ACC112 (cell line): ENCODE measurements around the gene AXL.
A peak's percentile ranks its signal among the peaks of the same experiment; 100 is the strongest.
"Not testable (repeated sequence)": the region's sequence is repeated elsewhere in the genome, so short reads cannot be mapped to it uniquely, and the experiment has no call there.

ENCODE experiments used
- H2AFZ ChIP-seq: fragments of 200-600 bp; sonication (generic); one replicate; pipeline ENCODE4 v1.6.0; 2017; ENCODE audit warnings: antibody characterized with exemption, low read length; ENCODE audit not compliant: unreplicated experiment
- H3K27ac ChIP-seq: fragments of 200-600 bp; sonication (generic); 2 replicates; pipeline ENCODE4 v1.5.1; 2014; ENCODE audit warnings: low read depth, mild to moderate bottlenecking, antibody characterized with exemption, low read length, moderate library complexity
- H3K27me3 ChIP-seq: fragments of 200-600 bp; sonication (generic); 2 replicates; pipeline ENCODE4 v1.6.1; 2014; ENCODE audit warnings: mild to moderate bottlenecking, antibody characterized with exemption, low read length, moderate library complexity, mixed read lengths; ENCODE audit not compliant: insufficient read depth
- H3K36me3 ChIP-seq: fragments of 200-600 bp; sonication (generic); 2 replicates; pipeline ENCODE4 v1.6.1; 2016; ENCODE audit warnings: mild to moderate bottlenecking, antibody characterized with exemption, low read length, moderate library complexity, mixed read lengths; ENCODE audit not compliant: insufficient read depth
- H3K4me1 ChIP-seq: fragments of 200-600 bp; sonication (generic); one replicate; pipeline ENCODE4 v1.6.1; 2016; ENCODE audit warnings: low read length, mixed read lengths; ENCODE audit not compliant: insufficient read depth, unreplicated experiment, control insufficient read depth
- H3K4me3 ChIP-seq: fragments of 200-600 bp; sonication (generic); 2 replicates; pipeline ENCODE4 v1.5.1; 2014; ENCODE audit warnings: mild to moderate bottlenecking, low read depth, low read length
- H3K79me2 ChIP-seq: fragments of 200-600 bp; sonication (generic); one replicate; pipeline ENCODE4 v1.6.0; 2016; ENCODE audit warnings: low read length; ENCODE audit not compliant: control insufficient read depth, unreplicated experiment, insufficient read depth

AXL gene

DNA sequence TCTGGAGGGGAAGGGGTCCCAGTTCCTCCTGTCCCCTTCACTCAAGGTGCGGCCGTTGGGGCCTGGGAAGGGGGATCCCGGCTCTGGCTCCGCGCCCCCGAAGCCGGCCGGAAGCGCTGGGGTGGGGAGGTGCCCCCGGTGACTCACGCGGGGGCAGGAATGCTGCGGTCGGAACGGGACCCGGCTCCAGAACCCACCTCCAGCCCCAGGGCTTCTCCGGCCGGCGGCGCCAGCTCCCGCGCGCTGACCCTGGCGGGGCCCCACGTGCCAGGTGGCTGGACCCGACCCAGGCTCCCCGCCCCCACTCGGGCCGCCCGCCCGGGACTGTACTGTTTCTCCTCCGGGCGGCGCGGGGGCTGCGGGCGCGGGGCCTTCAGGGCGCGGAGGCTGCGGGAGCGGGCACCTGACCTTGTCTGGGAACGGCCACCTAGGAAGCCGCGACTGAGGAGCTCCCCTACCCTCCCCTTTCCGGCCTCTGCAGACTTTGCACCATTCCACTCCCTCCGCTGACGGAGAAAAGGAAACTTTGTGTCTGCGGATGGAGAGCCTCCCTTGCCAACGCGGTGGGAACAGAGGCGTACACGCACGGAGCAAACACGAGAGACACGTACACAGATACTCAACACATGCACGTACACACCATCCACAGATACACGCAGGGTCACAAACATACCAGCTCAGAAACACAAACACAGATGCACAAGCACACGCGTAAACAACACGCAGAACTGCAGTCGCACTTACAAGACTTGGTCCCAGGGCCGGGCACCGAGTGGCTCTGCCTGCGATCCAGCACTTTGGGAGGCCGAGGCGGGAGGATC is 7.2 kb downstream of the AXL start:
- Histone ChIP-seq H2AFZ (no peak overlapping the region), H3K36me3 (peaks cover 22% of the 10 kb centered on the region; the same call in 1 of the 2 replicates), H3K4me1 (peaks cover 58% of the 10 kb centered on the region), H3K27ac (peak overlapping the region; percentile 91), H3K4me3 (peak overlapping the region; percentile 68), H3K79me2 (peaks cover 48% of the 10 kb centered on the region), H3K27me3 (no peaks in the 10 kb centered on the region)

DNA sequence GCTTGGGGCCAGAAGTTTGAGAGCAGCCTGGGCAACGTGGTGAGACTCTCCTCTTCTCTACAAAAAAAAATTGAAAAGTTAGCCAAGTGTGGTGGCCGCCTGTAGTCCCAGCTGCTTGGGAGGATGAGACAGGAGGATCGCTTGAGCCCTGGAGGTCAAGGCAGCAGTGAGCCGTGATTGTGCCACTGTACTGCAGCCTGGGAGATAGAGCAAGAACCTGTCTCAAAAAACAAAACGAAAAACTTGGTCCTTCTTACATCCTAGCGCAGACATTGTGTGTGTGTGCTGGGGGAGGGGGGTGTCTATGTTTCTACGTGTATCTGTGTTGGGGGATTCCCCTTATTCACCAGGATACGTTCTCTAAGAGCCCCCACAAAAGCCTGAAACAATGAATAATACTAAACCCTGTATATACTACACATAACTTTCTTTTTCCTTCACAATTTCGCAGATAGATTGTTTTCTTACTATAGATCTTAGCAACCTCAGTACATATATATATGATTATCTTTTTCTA is 7.9 kb downstream of the AXL start:
- H3K79me2 ChIP-seq = peaks cover 42% of the 10 kb centered on the region
- peaks cover 20% of the 10 kb centered on the region; the same call in 1 of the 2 replicates for H3K36me3 ChIP-seq
- peak overlapping the region; percentile 91 for H3K27ac ChIP-seq
- peak overlapping the region; percentile 68 for H3K4me3 ChIP-seq
- H3K27me3 ChIP-seq = no peaks in the 10 kb centered on the region
- H2AFZ ChIP-seq = no peak overlapping the region
- peaks cover 51% of the 10 kb centered on the region for H3K4me1 ChIP-seq

DNA sequence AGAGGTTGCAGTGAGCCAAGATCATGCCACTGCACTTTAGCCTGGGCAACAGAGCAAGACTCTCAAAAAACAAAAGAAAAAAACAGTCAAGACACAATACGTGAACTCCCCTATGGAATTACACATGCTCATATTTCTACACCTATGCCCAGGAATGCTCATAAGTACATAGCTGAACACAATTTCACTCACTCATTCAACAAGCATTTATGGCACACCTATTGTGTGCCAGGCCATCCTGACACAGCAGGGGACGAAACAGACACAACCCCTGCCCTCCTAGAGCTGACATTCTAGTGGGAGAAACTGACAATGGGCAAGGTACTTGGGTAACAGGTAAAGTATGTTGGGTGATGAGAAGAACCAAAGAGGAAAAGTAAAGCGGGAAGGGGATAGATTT is 9.5 kb downstream of the AXL start:
- Histone ChIP-seq H3K27ac (no peak overlapping the region), H3K4me1 (peaks cover 38% of the 10 kb centered on the region), H3K4me3 (no peak overlapping the region), H2AFZ (no peak overlapping the region), H3K27me3 (no peaks in the 10 kb centered on the region), H3K79me2 (peaks cover 33% of the 10 kb centered on the region), H3K36me3 (peaks cover 24% of the 10 kb centered on the region; the same call in 1 of the 2 replicates)

DNA sequence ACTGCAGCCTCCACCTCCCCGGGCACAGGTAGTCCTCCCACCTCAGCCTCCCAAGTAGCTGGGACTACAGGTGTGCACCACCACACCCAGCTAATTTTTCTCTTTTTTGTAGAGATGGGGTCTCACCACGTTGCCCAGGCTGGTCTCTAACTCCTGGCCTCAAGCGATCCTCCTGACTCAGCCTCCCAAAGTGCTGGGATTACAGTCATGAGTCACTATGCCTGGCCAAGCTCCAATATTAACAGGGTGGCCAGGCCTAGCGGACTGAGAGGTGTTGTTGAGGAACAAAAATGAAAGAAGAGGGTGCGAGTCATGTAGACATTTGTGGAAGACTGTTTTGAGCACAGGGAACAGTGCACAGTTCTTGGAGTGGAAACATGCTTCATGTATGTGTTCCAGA is 10.3 kb downstream of the AXL start:
- Histone ChIP-seq H3K4me1 (peaks cover 29% of the 10 kb centered on the region), H3K36me3 (peaks cover 31% of the 10 kb centered on the region; the same call in 1 of the 2 replicates), H3K27ac (peak overlapping the region; percentile 47; the same call in 1 of the 2 replicates), H3K79me2 (peaks cover 28% of the 10 kb centered on the region)
- H3K4me3 ChIP-seq, H2AFZ ChIP-seq, H3K27me3 ChIP-seq: not testable (repeated sequence)

DNA sequence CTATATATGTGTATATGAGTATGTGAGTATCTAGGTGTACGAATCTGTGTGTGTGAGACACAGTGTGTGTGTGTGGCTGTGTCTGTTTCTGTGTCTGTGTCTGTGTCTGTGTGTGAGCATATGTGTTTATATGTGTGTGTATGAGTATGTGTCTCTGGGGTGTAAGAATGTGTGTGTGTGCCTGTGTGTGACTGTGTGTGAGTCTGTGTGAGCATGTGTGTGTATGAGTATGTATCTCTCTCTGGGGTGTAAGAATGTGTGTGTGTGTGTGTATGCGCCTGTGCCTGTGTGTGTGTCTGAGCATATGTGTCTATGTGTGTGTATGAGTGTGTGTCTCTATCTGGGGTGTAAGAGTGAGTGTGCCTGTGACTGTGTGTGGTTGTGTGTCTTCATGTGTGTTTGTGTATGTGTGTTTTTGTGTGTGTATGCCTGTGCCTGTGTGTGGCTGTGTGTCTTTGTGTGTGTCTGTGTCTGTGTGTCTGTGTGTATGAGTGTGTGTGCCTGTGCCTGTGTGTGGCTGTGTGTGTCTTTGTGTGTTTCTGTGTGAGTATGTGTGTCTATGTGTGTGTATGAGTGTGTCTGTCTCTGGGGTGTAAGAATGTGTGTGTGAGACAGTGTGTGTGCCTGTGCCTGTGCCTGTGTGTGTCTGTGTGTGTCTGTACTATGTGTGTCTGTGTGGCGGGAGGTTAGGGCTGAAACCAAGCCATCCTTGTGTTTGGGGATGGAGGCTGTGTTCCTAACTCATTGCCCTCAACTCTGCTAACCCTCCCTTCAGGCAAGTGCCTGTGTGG is 11.2 kb downstream of the AXL start:
- Histone ChIP-seq H2AFZ (no peak overlapping the region), H3K27me3 (no peaks in the 10 kb centered on the region), H3K36me3 (peaks cover 35% of the 10 kb centered on the region; the same call in 1 of the 2 replicates), H3K4me1 (peaks cover 22% of the 10 kb centered on the region), H3K4me3 (no peak overlapping the region), H3K79me2 (peaks cover 25% of the 10 kb centered on the region), H3K27ac (peak overlapping the region; percentile 47; the same call in 1 of the 2 replicates)

DNA sequence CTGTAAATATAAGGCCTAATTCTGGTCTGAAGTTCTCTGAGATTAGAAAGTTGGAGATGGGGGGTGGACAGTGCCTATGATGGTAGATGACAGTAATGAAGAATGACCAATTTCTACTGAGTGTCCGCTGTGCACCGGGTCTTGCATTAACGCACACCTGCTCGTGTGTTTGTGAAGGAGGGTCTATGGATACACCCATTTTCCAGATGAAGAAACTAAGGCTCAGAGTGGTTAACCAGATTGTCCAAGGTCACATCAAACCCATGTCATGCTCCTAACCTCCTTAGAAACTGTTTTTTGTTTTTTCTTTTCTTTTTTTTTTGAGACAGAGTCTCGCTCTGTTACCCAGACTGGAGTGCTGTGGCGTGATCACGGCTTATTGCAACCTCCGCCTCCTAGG is 13.7 kb downstream of the AXL start:
- Histone ChIP-seq H3K4me1 (peaks cover 9% of the 10 kb centered on the region), H3K27ac (no peak overlapping the region), H3K36me3 (peaks cover 30% of the 10 kb centered on the region; the same call in 1 of the 2 replicates), H3K79me2 (peaks cover 20% of the 10 kb centered on the region), H3K27me3 (no peaks in the 10 kb centered on the region), H3K4me3 (no peak overlapping the region), H2AFZ (no peak overlapping the region)

DNA sequence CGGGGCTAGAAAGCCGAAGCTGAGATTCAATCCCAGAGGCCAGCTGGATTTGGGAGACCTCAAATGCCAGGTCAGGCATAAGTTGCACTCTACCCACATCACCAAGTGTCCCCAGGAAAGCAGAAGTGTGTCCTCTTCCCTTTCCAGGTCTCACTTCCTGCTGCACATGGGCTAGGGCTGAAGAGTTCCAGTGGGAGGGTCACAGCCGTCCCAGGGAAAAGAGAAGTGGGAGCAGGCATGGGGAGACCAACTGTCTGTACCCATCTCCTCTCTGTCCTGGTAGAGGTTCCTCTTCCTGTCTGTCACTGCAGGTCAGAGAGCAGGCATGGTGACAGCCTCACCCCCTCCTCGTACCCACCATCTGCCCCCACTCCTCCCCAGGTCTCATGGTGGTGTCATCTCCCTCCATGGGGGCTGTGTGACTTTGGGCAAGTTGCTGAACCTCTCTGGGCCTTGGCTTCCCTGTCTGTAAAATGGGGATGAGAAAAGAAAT is 14.8 kb downstream of the AXL start:
- H3K36me3 ChIP-seq = peaks cover 28% of the 10 kb centered on the region; the same call in 1 of the 2 replicates
- H3K27ac ChIP-seq = no peak overlapping the region
- peaks cover 9% of the 10 kb centered on the region for H3K4me1 ChIP-seq
- no peak overlapping the region for H3K4me3 ChIP-seq
- no peaks in the 10 kb centered on the region for H3K27me3 ChIP-seq
- H2AFZ ChIP-seq = no peak overlapping the region
- peaks cover 17% of the 10 kb centered on the region for H3K79me2 ChIP-seq

DNA sequence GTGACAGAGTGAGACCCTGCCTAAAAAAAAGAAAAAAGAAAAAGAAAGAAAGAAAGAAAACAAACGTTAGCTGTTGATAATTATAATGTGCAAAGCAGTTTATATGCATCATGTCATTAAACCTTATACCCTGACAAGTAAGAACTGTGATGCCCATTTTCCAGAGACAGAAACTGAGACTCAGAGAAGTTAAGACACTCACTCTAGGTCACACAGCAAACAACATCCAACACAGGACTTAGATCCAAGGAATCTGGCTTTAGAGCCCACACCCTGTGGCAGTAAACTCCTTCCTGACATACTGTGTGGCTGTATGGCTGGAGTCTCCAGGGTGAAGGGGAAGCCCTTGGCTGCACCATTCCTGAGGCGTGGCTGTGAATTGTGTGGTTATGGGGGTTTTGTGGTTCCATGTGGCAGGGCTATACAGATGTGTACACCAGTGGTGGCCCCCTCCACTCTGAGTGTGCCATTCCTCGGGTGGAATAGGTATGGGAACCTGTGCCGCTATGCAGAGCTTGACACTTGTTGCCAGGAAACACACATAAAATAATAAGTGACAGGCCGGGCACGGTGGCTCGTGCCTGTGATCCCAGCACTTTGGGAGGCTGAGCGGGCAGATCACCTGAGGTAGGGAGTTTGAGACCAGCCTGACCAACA is 15.6 kb downstream of the AXL start:
- H2AFZ ChIP-seq = no peak overlapping the region
- peaks cover 14% of the 10 kb centered on the region for H3K79me2 ChIP-seq
- H3K4me1 ChIP-seq = peaks cover 6% of the 10 kb centered on the region
- H3K36me3 ChIP-seq = peaks cover 35% of the 10 kb centered on the region; the same call in 1 of the 2 replicates
- H3K27ac ChIP-seq = no peak overlapping the region
- no peak overlapping the region for H3K4me3 ChIP-seq
- no peaks in the 10 kb centered on the region for H3K27me3 ChIP-seq

DNA sequence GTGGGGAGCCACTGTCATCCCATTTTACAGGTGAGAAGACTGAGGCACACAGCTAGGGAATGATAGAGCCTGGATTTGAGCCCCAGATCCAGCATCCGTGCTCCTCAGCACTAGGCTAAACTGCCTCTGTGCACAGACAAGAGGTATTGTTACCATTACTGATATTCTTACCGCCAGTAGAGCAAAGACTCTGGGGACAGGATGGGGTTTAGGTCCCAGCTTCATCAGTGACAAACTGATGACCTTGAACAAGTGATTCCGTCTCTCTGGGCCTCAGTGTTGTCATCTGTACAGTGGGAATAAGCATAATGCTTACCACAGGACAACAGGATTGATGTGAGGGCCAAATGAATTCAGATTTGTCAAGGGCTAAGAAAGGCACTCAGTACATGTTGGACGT is 16.5 kb downstream of the AXL start:
- H3K4me3 ChIP-seq = no peak overlapping the region
- peaks cover 6% of the 10 kb centered on the region for H3K79me2 ChIP-seq
- H3K36me3 ChIP-seq = peaks cover 39% of the 10 kb centered on the region; the same call in 1 of the 2 replicates
- H3K27ac ChIP-seq = no peak overlapping the region
- H2AFZ ChIP-seq = no peak overlapping the region
- H3K27me3 ChIP-seq = no peaks in the 10 kb centered on the region
- no peaks in the 10 kb centered on the region for H3K4me1 ChIP-seq

DNA sequence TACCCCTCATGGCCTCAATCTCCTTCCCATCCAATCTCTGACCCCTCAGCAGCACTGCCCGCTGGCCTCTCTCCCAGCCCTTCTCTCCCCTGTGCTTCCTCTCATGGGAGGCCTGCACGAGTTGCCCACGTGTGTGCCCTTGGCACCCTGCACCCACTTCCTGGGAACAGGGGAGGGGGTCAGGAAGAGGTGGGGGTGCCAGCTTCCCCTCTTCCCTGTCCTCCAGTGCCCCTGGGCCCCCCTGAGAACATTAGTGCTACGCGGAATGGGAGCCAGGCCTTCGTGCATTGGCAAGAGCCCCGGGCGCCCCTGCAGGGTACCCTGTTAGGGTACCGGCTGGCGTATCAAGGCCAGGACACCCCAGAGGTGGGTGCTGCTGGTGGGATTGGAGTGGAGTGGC is 19.2 kb downstream of the AXL start:
- H3K36me3 ChIP-seq = peaks cover 34% of the 10 kb centered on the region; the same call in 1 of the 2 replicates
- H3K4me3 ChIP-seq = no peak overlapping the region
- H3K4me1 ChIP-seq = no peaks in the 10 kb centered on the region
- H3K27me3 ChIP-seq = no peaks in the 10 kb centered on the region
- peaks cover 2% of the 10 kb centered on the region for H3K79me2 ChIP-seq
- H3K27ac ChIP-seq = no peak overlapping the region
- H2AFZ ChIP-seq = no peak overlapping the region
